A673 (cell line): ENCODE measurements around the gene FLNC. TPM values are rescaled to one million over a fixed set of nuclear protein-coding genes. Genes with fewer than 3 reads are reported as not detected.
A peak's percentile ranks its signal among the peaks of the same experiment; 100 is the strongest.

Experiments
- BruUV-seq: library from RNA; stranded (reverse); fragments of 400-500 nt; replicated peaks from 2 replicates; lab custom pipeline; 2021; lab: Mats Ljungman, UMichigan
- CTCF ChIA-PET: fragments of 300-600 bp; sonication (Branson Sonifier 250); formaldehyde crosslinking; loops from one replicate; lab custom pipeline; 2022; ENCODE audit warnings: antibody characterized with exemption; lab: Charles Lee
- POLR2A ChIA-PET: fragments of 300-600 bp; sonication (Branson Sonifier 250); formaldehyde crosslinking; loops from one replicate; lab custom pipeline; 2022; ENCODE audit warnings: antibody characterized with exemption; ENCODE audit not compliant: low non-redundant PET; lab: Charles Lee
- DNase-seq: peaks from one replicate; pipeline ENCODE4 v3.0.0-alpha.2; 2015; ENCODE audit warnings: low spot score
- H3K27ac ChIP-seq: fragments of 200-600 bp; sonication (generic); 2 replicates; pipeline ENCODE4 v1.5.1; 2016; ENCODE audit warnings: mixed run types, low read depth, mild to moderate bottlenecking, mixed read lengths, antibody characterized with exemption, low read length; ENCODE audit not compliant: poor library complexity, severe bottlenecking
- H3K27me3 ChIP-seq: fragments of 200-600 bp; sonication (generic); replicated peaks from 2 replicates; pipeline ENCODE4 v1.6.1; 2017; ENCODE audit warnings: mixed run types, low read depth, mild to moderate bottlenecking, mixed read lengths, antibody characterized with exemption, low read length; ENCODE audit not compliant: insufficient read depth, poor library complexity
- H3K36me3 ChIP-seq: fragments of 200-600 bp; sonication (generic); 2 replicates; pipeline ENCODE4 v1.6.1; 2016; ENCODE audit warnings: mixed run types, mild to moderate bottlenecking, mixed read lengths, antibody characterized with exemption, low read length; ENCODE audit not compliant: insufficient read depth, poor library complexity, severe bottlenecking
- H3K4me1 ChIP-seq: fragments of 200-600 bp; sonication (generic); 2 replicates; pipeline ENCODE4 v1.6.1; 2017; ENCODE audit warnings: mixed run types, mild to moderate bottlenecking, mixed read lengths, antibody characterized with exemption, low read length; ENCODE audit not compliant: insufficient read depth, poor library complexity, severe bottlenecking
- H3K4me3 ChIP-seq: fragments of 200-600 bp; sonication (generic); 2 replicates; pipeline ENCODE4 v1.5.1; 2016; ENCODE audit warnings: low read depth, mixed run types, mild to moderate bottlenecking, mixed read lengths, low read length; ENCODE audit not compliant: poor library complexity, severe bottlenecking
- H3K9me3 ChIP-seq: fragments of 200-600 bp; sonication (generic); 2 replicates; pipeline ENCODE4 v1.6.1; 2016; ENCODE audit warnings: mixed run types, low read depth, mild to moderate bottlenecking, mixed read lengths, antibody characterized with exemption, low read length; ENCODE audit not compliant: poor library complexity, severe bottlenecking
- EZH2 ChIP-seq: fragments of 200-600 bp; sonication (generic); IDR thresholded peaks from 2 replicates; pipeline ENCODE4 v1.6.1; 2017; ENCODE audit warnings: borderline replicate concordance, low read depth, mild to moderate bottlenecking, mixed read lengths, antibody characterized with exemption, low read length; ENCODE audit not compliant: poor library complexity, severe bottlenecking
- intact Hi-C: fragments of 100-400 bp; cut with micrococcal nuclease; formaldehyde crosslinking; loops from one replicate; pipeline ENCODE4 v1.10.0; 2022; ENCODE audit not compliant: unreplicated experiment
- total RNA-seq: library from RNA; stranded (reverse); gene quantifications from 2 replicates; pipeline ENCODE4 v1.2.3, GENCODE V29; 2021
- TF ChIP-seq, protein P1 (sequence below): fragments of 300-800, 200-600 bp; sonication (generic); conservative IDR thresholded peaks from 2 replicates; pipeline ENCODE4 v1.5.1; 2017; ENCODE audit warnings: low read depth, mild to moderate bottlenecking, antibody characterized with exemption, low read length, moderate library complexity, mixed read lengths

The FLNC gene
- total RNA-seq, 1 experiment from 2014 or later = 6.5 TPM

DNA sequence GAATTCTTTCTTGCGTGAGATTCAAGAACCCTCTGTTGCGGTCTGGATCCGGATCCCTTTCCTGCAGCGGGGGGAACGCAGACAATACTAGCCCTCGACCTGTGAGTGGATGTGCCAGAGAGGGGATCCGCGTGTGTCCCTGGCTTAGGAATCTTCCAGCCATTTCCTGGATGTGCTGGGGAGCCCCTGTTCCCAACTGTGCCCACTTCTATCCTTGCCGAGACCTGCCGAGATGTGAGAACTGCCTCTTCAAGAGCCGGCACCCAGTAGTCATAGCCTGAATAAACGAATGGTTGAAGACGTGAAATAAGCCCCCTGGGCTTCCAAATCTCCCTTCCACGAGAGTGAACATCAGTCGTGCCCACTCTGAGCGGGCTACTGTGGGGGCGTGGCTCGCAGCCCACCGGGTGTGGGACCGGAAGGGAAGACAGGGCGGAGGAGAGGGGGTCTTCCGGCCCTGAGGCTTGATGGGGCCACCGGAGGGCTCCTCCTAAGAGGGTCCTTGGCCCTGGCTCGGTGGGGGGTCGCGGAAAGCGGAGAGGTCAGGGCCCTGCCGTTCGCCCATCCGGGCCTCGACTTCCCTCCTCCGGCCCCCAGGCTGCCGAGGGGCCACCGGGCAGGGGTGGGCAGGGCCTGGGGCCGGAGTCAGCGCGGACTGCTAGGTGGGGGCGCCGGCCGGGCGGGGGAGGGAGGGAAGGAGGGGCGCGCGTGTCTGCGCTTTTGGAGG is 39.7 kb upstream of the FLNC start:
- Histone ChIP-seq H3K27me3 (peaks cover 11% of the 10 kb centered on the region), H3K9me3 (no peaks in the 10 kb centered on the region), H3K36me3 (no peaks in the 10 kb centered on the region), H3K4me3 (peak overlapping the region; percentile 77), H3K27ac (no peak overlapping the region), H3K4me1 (no peaks in the 10 kb centered on the region)
- ChIA-PET POLR2A (no interaction called here), CTCF (no interaction called here)
- no TSS peak for BruUV-seq
- TF ChIP-seq, protein P1, sequence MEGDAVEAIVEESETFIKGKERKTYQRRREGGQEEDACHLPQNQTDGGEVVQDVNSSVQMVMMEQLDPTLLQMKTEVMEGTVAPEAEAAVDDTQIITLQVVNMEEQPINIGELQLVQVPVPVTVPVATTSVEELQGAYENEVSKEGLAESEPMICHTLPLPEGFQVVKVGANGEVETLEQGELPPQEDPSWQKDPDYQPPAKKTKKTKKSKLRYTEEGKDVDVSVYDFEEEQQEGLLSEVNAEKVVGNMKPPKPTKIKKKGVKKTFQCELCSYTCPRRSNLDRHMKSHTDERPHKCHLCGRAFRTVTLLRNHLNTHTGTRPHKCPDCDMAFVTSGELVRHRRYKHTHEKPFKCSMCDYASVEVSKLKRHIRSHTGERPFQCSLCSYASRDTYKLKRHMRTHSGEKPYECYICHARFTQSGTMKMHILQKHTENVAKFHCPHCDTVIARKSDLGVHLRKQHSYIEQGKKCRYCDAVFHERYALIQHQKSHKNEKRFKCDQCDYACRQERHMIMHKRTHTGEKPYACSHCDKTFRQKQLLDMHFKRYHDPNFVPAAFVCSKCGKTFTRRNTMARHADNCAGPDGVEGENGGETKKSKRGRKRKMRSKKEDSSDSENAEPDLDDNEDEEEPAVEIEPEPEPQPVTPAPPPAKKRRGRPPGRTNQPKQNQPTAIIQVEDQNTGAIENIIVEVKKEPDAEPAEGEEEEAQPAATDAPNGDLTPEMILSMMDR = no peak
- TF ChIP-seq EZH2 = no peak
- intact Hi-C loops = loop anchor here (10.0 kb wide), 1 partner anchor 94 kb away; no protein-coding TSS in a partner anchor
- no peak for DNase-seq

DNA sequence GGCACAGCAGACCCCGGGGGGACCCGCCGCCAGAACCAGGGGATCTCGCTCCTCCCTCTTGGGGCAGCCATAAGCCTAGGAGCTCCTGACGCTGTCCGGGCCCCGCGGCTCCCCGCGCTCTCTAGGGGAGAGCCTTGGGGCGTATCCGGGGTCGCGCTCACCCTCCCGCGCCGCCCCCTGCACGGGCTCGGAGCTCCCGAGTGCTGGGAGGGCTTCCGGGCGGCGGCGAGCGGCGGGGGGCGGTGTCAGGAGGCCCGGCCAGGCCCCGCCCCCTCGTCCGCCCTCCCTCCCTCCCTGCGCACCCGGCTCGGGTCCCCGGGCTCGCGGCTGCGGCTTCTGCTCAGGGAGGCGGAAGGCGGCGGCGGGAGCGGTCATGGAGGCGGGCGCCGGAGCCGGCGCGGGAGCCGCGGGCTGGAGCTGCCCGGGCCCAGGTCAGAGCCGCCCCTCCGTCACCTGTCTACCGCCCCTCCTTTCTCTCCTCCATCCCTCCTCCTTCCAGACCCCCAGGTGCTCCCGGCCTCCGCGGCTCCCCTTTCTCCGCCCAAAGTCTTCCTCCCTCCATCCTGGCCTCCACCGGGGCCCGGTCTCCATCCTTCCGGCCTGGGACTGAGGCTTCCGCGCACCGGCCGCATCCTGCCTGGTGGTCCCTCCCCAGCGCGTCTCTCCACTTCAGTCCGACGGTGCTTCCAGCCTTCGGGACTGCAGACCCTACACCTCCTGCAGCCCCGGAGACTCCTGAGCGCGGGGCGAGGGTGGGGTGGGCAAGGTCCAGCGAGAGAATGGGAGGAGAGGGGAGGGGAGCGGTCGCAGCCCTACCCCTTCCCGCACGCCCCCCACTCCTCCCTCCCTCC is 38.9 kb upstream of the FLNC start, which contains the start of gene CCDC136:
CCDC136 (plus strand) TSS at position 848 of the 851 bp plus-strand sequence. CDS start 444 bp downstream, outside the sequence.
- ChIA-PET CTCF (interaction anchor here (0.7 kb wide), 1 partner anchor 156 kb away, joined by 3 read pairs; no protein-coding TSS in a partner anchor), POLR2A (no interaction called here)
- no peak within 1 kb of the TSS for H3K27ac ChIP-seq

DNA sequence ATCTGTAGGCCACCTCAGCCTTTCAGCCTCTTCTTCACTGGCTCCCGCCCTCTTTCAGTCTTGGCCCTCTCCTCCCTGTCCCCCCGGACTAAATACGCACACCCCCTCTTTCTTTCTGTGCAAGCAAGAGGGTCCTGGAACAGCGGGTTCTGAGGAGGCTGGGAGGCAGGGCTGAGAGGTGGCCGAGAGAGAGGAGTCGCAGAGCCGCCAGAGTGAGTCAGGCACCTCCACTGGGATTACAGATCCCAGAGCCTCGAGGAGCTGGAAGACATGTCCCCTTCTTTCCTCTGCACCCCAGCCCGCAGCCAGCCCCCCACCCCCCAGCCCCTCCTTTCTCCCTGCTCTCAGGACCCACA is 38.3 kb upstream of the FLNC start:
- no peak for TF ChIP-seq EZH2
- TF ChIP-seq, protein P1 = no peak
- H3K27me3 ChIP-seq = peaks cover 11% of the 10 kb centered on the region
- H3K4me3 ChIP-seq = peak overlapping the region; percentile 77
- BruUV-seq = no TSS peak
- DNase-seq = no peak
- no peaks in the 10 kb centered on the region for H3K4me1 ChIP-seq
- no peaks in the 10 kb centered on the region for H3K36me3 ChIP-seq
- no peak overlapping the region for H3K27ac ChIP-seq
- intact Hi-C loops = loop anchor here (10.0 kb wide), 1 partner anchor 93 kb away; no protein-coding TSS in a partner anchor
- no peaks in the 10 kb centered on the region for H3K9me3 ChIP-seq
- ChIA-PET POLR2A (no interaction called here), CTCF (interaction anchor here (0.7 kb wide), 1 partner anchor 155 kb away, joined by 3 read pairs; no protein-coding TSS in a partner anchor)

More for the DNA sequence above, 38.9 kb upstream of the FLNC start, which contains the start of gene CCDC136:
- no TSS peak for BruUV-seq
- intact Hi-C loops = loop anchor here (10.0 kb wide), 1 partner anchor 93 kb away; no protein-coding TSS in a partner anchor
- no peaks in the 10 kb centered on the region for H3K9me3 ChIP-seq
- H3K4me1 ChIP-seq = no peaks in the 10 kb centered on the region
- no peak for TF ChIP-seq EZH2
- TF ChIP-seq, protein P1 = no peak
- peak within 1 kb of the TSS; percentile 77 for H3K4me3 ChIP-seq
- H3K27me3 ChIP-seq = peaks cover 11% of the 10 kb centered on the region
- DNase-seq = peak; percentile 67
- no peaks in the 10 kb centered on the region for H3K36me3 ChIP-seq
